Neuronal stem cell (in vitro differentiated cells): ENCODE results near the gene METRNL.

Experiments used
- DNase-seq: peaks from one replicate; pipeline ENCODE4 v3.0.0-alpha.2; 2013; ENCODE audit warnings: low spot score
- H2AFZ ChIP-seq: one replicate; pipeline ENCODE4 v1.6.1; 2013; ENCODE audit warnings: mild to moderate bottlenecking, low read length, inconsistent platforms
- H2AK5ac ChIP-seq: 2 replicates; pipeline ENCODE4 v1.6.1; 2013; ENCODE audit warnings: low read depth, mild to moderate bottlenecking, inconsistent platforms, low read length, moderate library complexity, mixed read lengths
- H2BK120ac ChIP-seq: 2 replicates; pipeline ENCODE4 v1.6.1; 2013; ENCODE audit warnings: low read depth, mild to moderate bottlenecking, inconsistent platforms, low read length, moderate library complexity, mixed read lengths
- H2BK12ac ChIP-seq: one replicate; pipeline ENCODE4 v1.6.1; 2013; ENCODE audit warnings: low read length, inconsistent platforms
- H2BK15ac ChIP-seq: 2 replicates; pipeline ENCODE4 v1.6.1; 2013; ENCODE audit warnings: mild to moderate bottlenecking, low read length, inconsistent platforms, mixed read lengths
- H2BK5ac ChIP-seq: one replicate; pipeline ENCODE4 v1.6.1; 2013; ENCODE audit warnings: inconsistent platforms, mild to moderate bottlenecking, low read length, moderate library complexity
- H3K14ac ChIP-seq: one replicate; pipeline ENCODE4 v1.6.1; 2013; ENCODE audit warnings: low read length, inconsistent platforms
- H3K18ac ChIP-seq: 2 replicates; pipeline ENCODE4 v1.6.1; 2013; ENCODE audit warnings: low read length, inconsistent platforms
- H3K23ac ChIP-seq: 2 replicates; pipeline ENCODE4 v1.6.1; 2013; ENCODE audit warnings: low read depth, mild to moderate bottlenecking, mixed read lengths, low read length, inconsistent platforms; ENCODE audit not compliant: poor library complexity
- H3K27ac ChIP-seq: replicated peaks from 3 replicates; pipeline ENCODE4 v1.5.1; 2013; ENCODE audit warnings: low read length, inconsistent platforms
- H3K27me3 ChIP-seq, 3 experiments: 2 replicates each; pipeline ENCODE4 v1.6.1; 2013; ENCODE audit warnings: low read length in 3 of 3, mild to moderate bottlenecking in 2 of 3, inconsistent platforms in 1 of 3, low read depth in 1 of 3, mixed read lengths in 1 of 3, moderate library complexity in 1 of 3; ENCODE audit not compliant: control insufficient read depth in 3 of 3, insufficient read depth in 3 of 3
- H3K36me3 ChIP-seq, 2 donors: replicated peaks in 1 of 2; 2 replicates each; pipeline ENCODE4 v1.6.1; 2013; ENCODE audit warnings: low read length in 2 of 2; ENCODE audit not compliant: control insufficient read depth in 2 of 2, insufficient read depth in 2 of 2
- H3K4ac ChIP-seq: 2 replicates; pipeline ENCODE4 v1.6.1; 2013; ENCODE audit warnings: inconsistent platforms, mild to moderate bottlenecking, low read length, moderate library complexity
- H3K4me1 ChIP-seq, 2 donors: 1 replicate in 1 of 2; 2 replicates in 1 of 2; pipeline ENCODE4 v1.6.1; 2013; ENCODE audit warnings: low read length in 2 of 2, low read depth in 1 of 2; ENCODE audit not compliant: control insufficient read depth in 2 of 2, insufficient read depth in 1 of 2
- H3K4me2 ChIP-seq: one replicate; pipeline ENCODE4 v1.6.1; 2013; ENCODE audit warnings: mild to moderate bottlenecking, low read length, inconsistent platforms; ENCODE audit not compliant: insufficient read depth, poor library complexity, severe bottlenecking
- H3K4me3 ChIP-seq, 2 donors: 2 replicates each; pipeline ENCODE4 v1.5.1; 2013; ENCODE audit warnings: low read length in 2 of 2, mild to moderate bottlenecking in 2 of 2, inconsistent platforms in 1 of 2, moderate library complexity in 1 of 2
- H3K79me1 ChIP-seq: one replicate; pipeline ENCODE4 v1.6.1; 2013; ENCODE audit warnings: low read depth, mild to moderate bottlenecking, inconsistent platforms, low read length, moderate library complexity
- H3K9ac ChIP-seq: one replicate; pipeline ENCODE4 v1.6.1; 2013; ENCODE audit warnings: mild to moderate bottlenecking, low read depth, low read length, inconsistent platforms; ENCODE audit not compliant: poor library complexity
- H3K9me3 ChIP-seq, 2 donors: replicated peaks in 1 of 2; 2 replicates each; pipeline versions ENCODE3 to v1.6.1; 2013; ENCODE audit warnings: low read length in 2 of 2, mild to moderate bottlenecking in 2 of 2, inconsistent platforms in 1 of 2, low read depth in 1 of 2, mixed read lengths in 1 of 2, moderate library complexity in 1 of 2; ENCODE audit not compliant: control insufficient read depth in 2 of 2, insufficient read depth in 1 of 2
- H4K8ac ChIP-seq: one replicate; pipeline ENCODE4 v1.6.1; 2013; ENCODE audit warnings: low read depth, mild to moderate bottlenecking, inconsistent platforms, low read length, moderate library complexity
- H4K91ac ChIP-seq: one replicate; pipeline ENCODE4 v1.6.1; 2013; ENCODE audit warnings: low read length, low read depth, mild to moderate bottlenecking, inconsistent platforms; ENCODE audit not compliant: poor library complexity
- WGBS, 2 donors: extraction: QIAGEN DNeasy Blood & Tissue Kit; methylation state at CpG; one replicate each; pipeline ENCODE4 v1.1.7; 2013; ENCODE audit warnings: missing lambda C conversion rate in 2 of 2, mixed read lengths in 1 of 2; ENCODE audit not compliant: insufficient read length in 2 of 2, insufficient replicate concordance in 1 of 2; ENCODE audit errors: extremely low coverage in 2 of 2; 5-methylcytosine and 5-hydroxymethylcytosine counted together

METRNL gene

GRCh38 chr17:83089328-83090132, 10.1 kb downstream of the METRNL start:
- H3K36me3 ChIP-seq = peaks cover 6 to 46% of the 10 kb centered on the region in 2 donors
- no peak overlapping the region for H2BK15ac ChIP-seq
- H3K4me1 ChIP-seq = peaks cover 0 to 3% of the 10 kb centered on the region in 2 donors
- peak overlapping the region; percentile 43 for H4K8ac ChIP-seq
- no peak overlapping the region for H3K4me3 ChIP-seq
- H3K27me3 ChIP-seq = no peaks in the 10 kb centered on the region
- H3K4me2 ChIP-seq = no peak overlapping the region
- no peak overlapping the region for H3K9ac ChIP-seq
- H2AK5ac ChIP-seq = peak overlapping the region; percentile 68
- peaks cover 12% of the 10 kb centered on the region for H3K79me1 ChIP-seq
- H3K27ac ChIP-seq = no peak overlapping the region
- H2BK120ac ChIP-seq = no peak overlapping the region
- no peaks in the 10 kb centered on the region for H3K9me3 ChIP-seq
- no peak overlapping the region for H2BK12ac ChIP-seq
- no peak overlapping the region for H2AFZ ChIP-seq
- H3K18ac ChIP-seq = peak overlapping the region; percentile 48
- H4K91ac ChIP-seq = no peak overlapping the region
- no peak overlapping the region for H2BK5ac ChIP-seq
- no peak overlapping the region for H3K4ac ChIP-seq
- H3K23ac ChIP-seq = peak overlapping the region; percentile 85
- no peak for DNase-seq
- no peak overlapping the region for H3K14ac ChIP-seq
- WGBS, 2 donors = no CpG with 5 or more reads among the region's 47 CpGs

GRCh38 chr17:83090444-83091256, 11.2 kb downstream of the METRNL start:
- Histone ChIP-seq H3K9ac (no peak overlapping the region), H3K4me3 (no peak overlapping the region), H2BK12ac (peak overlapping the region; percentile 58), H3K79me1 (peaks cover 9% of the 10 kb centered on the region), H3K4me1 (peaks cover 0 to 3% of the 10 kb centered on the region in 2 donors), H2BK5ac (no peak overlapping the region), H3K27ac (no peak overlapping the region), H4K8ac (no peak overlapping the region), H3K36me3 (peaks cover 12 to 52% of the 10 kb centered on the region in 2 donors), H2BK120ac (no peak overlapping the region), H3K18ac (peak overlapping the region; percentile 76), H3K4ac (no peak overlapping the region), H3K23ac (peak overlapping the region; percentile 55), H4K91ac (no peak overlapping the region), H2AFZ (no peak overlapping the region), H3K27me3 (no peaks in the 10 kb centered on the region), H2AK5ac (no peak overlapping the region), H3K4me2 (no peak overlapping the region), H2BK15ac (no peak overlapping the region), H3K9me3 (no peaks in the 10 kb centered on the region), H3K14ac (peak overlapping the region; percentile 94)
- WGBS, 2 donors = no CpG with 5 or more reads among the region's 32 CpGs
- DNase-seq = no peak

- Histone ChIP-seq H2BK12ac (peak overlapping the region; percentile 58), H3K4me1 (peaks cover 0 to 4% of the 10 kb centered on the region in 2 donors), H3K23ac (peak overlapping the region; percentile 55), H3K18ac (peak overlapping the region; percentile 76), H3K36me3 (peaks cover 16 to 52% of the 10 kb centered on the region in 2 donors), H3K4ac (no peak overlapping the region), H4K8ac (no peak overlapping the region), H3K4me3 (no peak overlapping the region), H2BK5ac (no peak overlapping the region), H3K14ac (peak overlapping the region; percentile 94), H2AFZ (no peak overlapping the region), H3K79me1 (peaks cover 9% of the 10 kb centered on the region), H2BK15ac (peak overlapping the region; percentile 67), H3K27ac (no peak overlapping the region), H3K9me3 (no peaks in the 10 kb centered on the region), H2AK5ac (peak overlapping the region; percentile 63), H2BK120ac (no peak overlapping the region), H3K4me2 (peak overlapping the region; percentile 11), H3K27me3 (no peaks in the 10 kb centered on the region), H3K9ac (no peak overlapping the region), H4K91ac (no peak overlapping the region)
- no peak for DNase-seq
- WGBS, 2 donors = no CpG with 5 or more reads among the region's 35 CpGs
These were observed 12.1 kb downstream of the METRNL start for GRCh38 chr17:83091257-83092141.
